ENCODE data around the gene FGD5. TPM values are rescaled to one million over a fixed set of nuclear protein-coding genes. Genes with fewer than 3 reads are reported as not detected.

Gene FGD5
- total and polyA plus RNA-seq, 2 donors from 2014 or later, result 18.7 to 40.1 TPM

GRCh38 chr3:14848906-14849305, 30.1 kb downstream of the FGD5 start:
- Histone ChIP-seq H3K9me3 (ENCODE audit: control insufficient read depth in 2 of 3, insufficient read depth in 1 of 3, low read length in 3 of 3) (no peaks in the 10 kb centered on the region), H3K4me3 (ENCODE audit: low read length in 3 of 3) (no peak overlapping the region), H3K4me1 (ENCODE audit: control insufficient read depth in 2 of 3, insufficient read depth in 2 of 3, low read depth in 1 of 3, low read length in 3 of 3) (peaks cover 0 to 15% (median 0%) of the 10 kb centered on the region in 3 donors), H3K27ac (ENCODE audit: low read depth in 2 of 2, low read length in 2 of 2) (no peak overlapping the region), H3K36me3 (ENCODE audit: control insufficient read depth in 2 of 3, insufficient read depth in 3 of 3, low read length in 3 of 3) (no peaks in the 10 kb centered on the region), H3K9ac (ENCODE audit: low read length in 3 of 3) (no peak overlapping the region), H3K27me3 (ENCODE audit: control insufficient read depth, insufficient read depth, low read length) (no peaks in the 10 kb centered on the region)
- TF ChIP-seq CTCF (IDR thresholded peaks at IDR 0.05; ENCODE audit: borderline replicate concordance, extremely low read depth, insufficient read depth), result no peak
- intact Hi-C loops (cut with DNase I), result no loop called here
- FAIRE-seq (no peak), DNase-seq (no peak)

- Histone ChIP-seq H3K9me3 (ENCODE audit: control insufficient read depth in 2 of 3, insufficient read depth in 1 of 3, low read length in 3 of 3) (no peaks in the 10 kb centered on the region), H3K36me3 (ENCODE audit: control insufficient read depth in 2 of 3, insufficient read depth in 3 of 3, low read length in 3 of 3) (no peaks in the 10 kb centered on the region), H3K9ac (ENCODE audit: low read length in 3 of 3) (no peak overlapping the region), H3K4me1 (ENCODE audit: control insufficient read depth in 2 of 3, insufficient read depth in 2 of 3, low read depth in 1 of 3, low read length in 3 of 3) (peaks cover 0 to 15% (median 0%) of the 10 kb centered on the region in 3 donors), H3K27me3 (ENCODE audit: control insufficient read depth, insufficient read depth, low read length) (no peaks in the 10 kb centered on the region), H3K27ac (ENCODE audit: low read depth in 2 of 2, low read length in 2 of 2) (no peak overlapping the region), H3K4me3 (ENCODE audit: low read length in 3 of 3) (no peak overlapping the region)
- no peak for FAIRE-seq
- no peak for TF ChIP-seq CTCF (IDR thresholded peaks at IDR 0.05; ENCODE audit: borderline replicate concordance, extremely low read depth, insufficient read depth)
- peak in 3 of 5 donors; percentile 20 to 79 (median 66) for DNase-seq
- intact Hi-C loops (cut with DNase I), result no loop called here
Observed at GRCh38 chr3:14849638-14850230, 31.0 kb downstream of the FGD5 start.

GRCh38 chr3:14852058-14852594, 33.4 kb downstream of the FGD5 start:
- intact Hi-C loops (cut with DNase I), result no loop called here
- Histone ChIP-seq H3K9me3 (ENCODE audit: control insufficient read depth in 2 of 3, insufficient read depth in 1 of 3, low read length in 3 of 3) (no peaks in the 10 kb centered on the region), H3K36me3 (ENCODE audit: control insufficient read depth in 2 of 3, insufficient read depth in 3 of 3, low read length in 3 of 3) (no peaks in the 10 kb centered on the region), H3K27ac (ENCODE audit: low read depth in 2 of 2, low read length in 2 of 2) (no peak overlapping the region), H3K4me3 (ENCODE audit: low read length in 3 of 3) (no peak overlapping the region), H3K4me1 (ENCODE audit: control insufficient read depth in 2 of 3, insufficient read depth in 2 of 3, low read depth in 1 of 3, low read length in 3 of 3) (peaks cover 0 to 14% (median 0%) of the 10 kb centered on the region in 3 donors), H3K27me3 (ENCODE audit: control insufficient read depth, insufficient read depth, low read length) (no peaks in the 10 kb centered on the region), H3K9ac (ENCODE audit: low read length in 3 of 3) (no peak overlapping the region)
- TF ChIP-seq CTCF (IDR thresholded peaks at IDR 0.05; ENCODE audit: borderline replicate concordance, extremely low read depth, insufficient read depth), result no peak
- no peak for DNase-seq
- no peak for FAIRE-seq

All from kidney (tissue), 14 donors.